SK-N-SH treated with all-trans-retinoic acid at 6 μM for 48 hours (cell line): Measurements from ENCODE around the gene AHSG.

ENCODE experiments used
- CSDC2 ChIP-seq: fragments of 250-450 bp; sonication (Bioruptor Pico); IDR thresholded peaks from 2 replicates; pipeline ENCODE4 v1.5.0; 2020; ENCODE audit warnings: mild to moderate bottlenecking, moderate library complexity
- GLIS3 ChIP-seq: fragments of 250-450 bp; sonication (Bioruptor Pico); IDR thresholded peaks from 2 replicates; pipeline ENCODE4 v1.5.0; 2020; ENCODE audit warnings: mild to moderate bottlenecking, moderate library complexity
- ISL1 ChIP-seq: fragments of 250-450 bp; sonication (Bioruptor Pico); IDR thresholded peaks from 2 replicates; pipeline ENCODE4 v2.1.2; 2022; ENCODE audit warnings: mild to moderate bottlenecking, moderate library complexity
- PPARA ChIP-seq: fragments of 250-450 bp; sonication (Bioruptor Pico); IDR thresholded peaks from 2 replicates; pipeline ENCODE4 v1.5.0; 2020; ENCODE audit warnings: mild to moderate bottlenecking, borderline replicate concordance
- RARB ChIP-seq: fragments of 250-450 bp; sonication (Bioruptor Pico); IDR thresholded peaks from 2 replicates; pipeline ENCODE4 v1.8.0; 2021; ENCODE audit warnings: mild to moderate bottlenecking, moderate library complexity
- SNAI2 ChIP-seq: fragments of 250-450 bp; sonication (Bioruptor Pico); IDR thresholded peaks from 2 replicates; pipeline ENCODE4 v1.5.0; 2020; ENCODE audit warnings: mild to moderate bottlenecking, moderate library complexity
- ZC3H10 ChIP-seq: fragments of 250-450 bp; sonication (Bioruptor Pico); IDR thresholded peaks from 2 replicates; pipeline ENCODE4 v1.5.1; 2021; ENCODE audit warnings: mild to moderate bottlenecking, moderate library complexity
- ZNF8 ChIP-seq: fragments of 450-650 bp; formaldehyde crosslinking; IDR thresholded peaks from 2 replicates; pipeline ENCODE4 v1.5.0; 2020; ENCODE audit warnings: mild to moderate bottlenecking, moderate library complexity
- TF ChIP-seq, protein P1 (sequence below): fragments of 250-450 bp; sonication (Bioruptor Pico); IDR thresholded peaks from 2 replicates; pipeline ENCODE4 v1.5.0; 2020; ENCODE audit warnings: mild to moderate bottlenecking, moderate library complexity
- TF ChIP-seq, protein P2 (sequence below): fragments of 250-450 bp; sonication (Bioruptor Pico); IDR thresholded peaks from 2 replicates; pipeline ENCODE4 v1.8.0; 2020; ENCODE audit warnings: mild to moderate bottlenecking, moderate library complexity, borderline replicate concordance

GRCh38 chr3:186569779-186570095, 43.1 kb upstream of the AHSG start:
- TF ChIP-seq, protein P1, sequence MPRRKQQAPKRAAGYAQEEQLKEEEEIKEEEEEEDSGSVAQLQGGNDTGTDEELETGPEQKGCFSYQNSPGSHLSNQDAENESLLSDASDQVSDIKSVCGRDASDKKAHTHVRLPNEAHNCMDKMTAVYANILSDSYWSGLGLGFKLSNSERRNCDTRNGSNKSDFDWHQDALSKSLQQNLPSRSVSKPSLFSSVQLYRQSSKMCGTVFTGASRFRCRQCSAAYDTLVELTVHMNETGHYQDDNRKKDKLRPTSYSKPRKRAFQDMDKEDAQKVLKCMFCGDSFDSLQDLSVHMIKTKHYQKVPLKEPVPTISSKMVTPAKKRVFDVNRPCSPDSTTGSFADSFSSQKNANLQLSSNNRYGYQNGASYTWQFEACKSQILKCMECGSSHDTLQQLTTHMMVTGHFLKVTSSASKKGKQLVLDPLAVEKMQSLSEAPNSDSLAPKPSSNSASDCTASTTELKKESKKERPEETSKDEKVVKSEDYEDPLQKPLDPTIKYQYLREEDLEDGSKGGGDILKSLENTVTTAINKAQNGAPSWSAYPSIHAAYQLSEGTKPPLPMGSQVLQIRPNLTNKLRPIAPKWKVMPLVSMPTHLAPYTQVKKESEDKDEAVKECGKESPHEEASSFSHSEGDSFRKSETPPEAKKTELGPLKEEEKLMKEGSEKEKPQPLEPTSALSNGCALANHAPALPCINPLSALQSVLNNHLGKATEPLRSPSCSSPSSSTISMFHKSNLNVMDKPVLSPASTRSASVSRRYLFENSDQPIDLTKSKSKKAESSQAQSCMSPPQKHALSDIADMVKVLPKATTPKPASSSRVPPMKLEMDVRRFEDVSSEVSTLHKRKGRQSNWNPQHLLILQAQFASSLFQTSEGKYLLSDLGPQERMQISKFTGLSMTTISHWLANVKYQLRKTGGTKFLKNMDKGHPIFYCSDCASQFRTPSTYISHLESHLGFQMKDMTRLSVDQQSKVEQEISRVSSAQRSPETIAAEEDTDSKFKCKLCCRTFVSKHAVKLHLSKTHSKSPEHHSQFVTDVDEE (CRISPR knock-in tag) = no peak
- TF ChIP-seq GLIS3 (CRISPR knock-in tag) (no peak), ZNF8 (CRISPR knock-in tag) (no peak), ZC3H10 (CRISPR knock-in tag) (no peak), ISL1 (CRISPR knock-in tag) (no peak), CSDC2 (CRISPR knock-in tag) (no peak), SNAI2 (CRISPR knock-in tag) (no peak), PPARA (no peak), RARB (CRISPR knock-in tag) (no peak)
- TF ChIP-seq, protein P2, sequence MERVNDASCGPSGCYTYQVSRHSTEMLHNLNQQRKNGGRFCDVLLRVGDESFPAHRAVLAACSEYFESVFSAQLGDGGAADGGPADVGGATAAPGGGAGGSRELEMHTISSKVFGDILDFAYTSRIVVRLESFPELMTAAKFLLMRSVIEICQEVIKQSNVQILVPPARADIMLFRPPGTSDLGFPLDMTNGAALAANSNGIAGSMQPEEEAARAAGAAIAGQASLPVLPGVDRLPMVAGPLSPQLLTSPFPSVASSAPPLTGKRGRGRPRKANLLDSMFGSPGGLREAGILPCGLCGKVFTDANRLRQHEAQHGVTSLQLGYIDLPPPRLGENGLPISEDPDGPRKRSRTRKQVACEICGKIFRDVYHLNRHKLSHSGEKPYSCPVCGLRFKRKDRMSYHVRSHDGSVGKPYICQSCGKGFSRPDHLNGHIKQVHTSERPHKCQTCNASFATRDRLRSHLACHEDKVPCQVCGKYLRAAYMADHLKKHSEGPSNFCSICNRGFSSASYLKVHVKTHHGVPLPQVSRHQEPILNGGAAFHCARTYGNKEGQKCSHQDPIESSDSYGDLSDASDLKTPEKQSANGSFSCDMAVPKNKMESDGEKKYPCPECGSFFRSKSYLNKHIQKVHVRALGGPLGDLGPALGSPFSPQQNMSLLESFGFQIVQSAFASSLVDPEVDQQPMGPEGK (CRISPR knock-in tag) = no peak
